ENCODE data around the gene SYT2.

SYT2 gene

DNA sequence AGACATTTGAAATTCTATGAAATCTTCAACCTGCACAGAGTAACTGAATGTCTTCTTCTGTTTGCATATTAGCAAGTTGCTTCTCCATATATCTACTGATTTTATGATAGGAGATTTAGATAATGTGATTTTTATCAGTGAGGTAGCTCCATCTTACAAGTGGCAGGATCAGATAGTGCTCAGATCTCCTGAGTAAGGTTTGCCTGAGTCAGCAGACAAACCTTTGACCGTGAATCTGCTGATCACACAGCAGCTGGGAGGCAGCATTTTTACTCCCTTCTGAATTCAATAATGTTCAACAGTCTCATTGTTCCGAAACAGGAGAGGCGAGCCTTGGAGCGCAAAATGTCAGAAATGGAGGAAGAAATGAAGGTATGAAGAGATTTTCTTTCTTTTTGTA lies 141.4 kb downstream of the SYT2 start:
- in situ Hi-C loops (cut with MboI; ENCODE audit: low sequenced_read_pairs, unreplicated experiment): loop anchor here (10.0 kb wide), 1 partner anchor 64 kb away; no protein-coding TSS in a partner anchor
- DNase-seq (ENCODE audit: low spot score): no peak
- TF ChIP-seq, protein P1, sequence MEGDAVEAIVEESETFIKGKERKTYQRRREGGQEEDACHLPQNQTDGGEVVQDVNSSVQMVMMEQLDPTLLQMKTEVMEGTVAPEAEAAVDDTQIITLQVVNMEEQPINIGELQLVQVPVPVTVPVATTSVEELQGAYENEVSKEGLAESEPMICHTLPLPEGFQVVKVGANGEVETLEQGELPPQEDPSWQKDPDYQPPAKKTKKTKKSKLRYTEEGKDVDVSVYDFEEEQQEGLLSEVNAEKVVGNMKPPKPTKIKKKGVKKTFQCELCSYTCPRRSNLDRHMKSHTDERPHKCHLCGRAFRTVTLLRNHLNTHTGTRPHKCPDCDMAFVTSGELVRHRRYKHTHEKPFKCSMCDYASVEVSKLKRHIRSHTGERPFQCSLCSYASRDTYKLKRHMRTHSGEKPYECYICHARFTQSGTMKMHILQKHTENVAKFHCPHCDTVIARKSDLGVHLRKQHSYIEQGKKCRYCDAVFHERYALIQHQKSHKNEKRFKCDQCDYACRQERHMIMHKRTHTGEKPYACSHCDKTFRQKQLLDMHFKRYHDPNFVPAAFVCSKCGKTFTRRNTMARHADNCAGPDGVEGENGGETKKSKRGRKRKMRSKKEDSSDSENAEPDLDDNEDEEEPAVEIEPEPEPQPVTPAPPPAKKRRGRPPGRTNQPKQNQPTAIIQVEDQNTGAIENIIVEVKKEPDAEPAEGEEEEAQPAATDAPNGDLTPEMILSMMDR (IDR thresholded peaks at IDR 0.05; ENCODE audit: borderline replicate concordance, control extremely low read depth, extremely low read depth, insufficient read depth, missing control alignments): no peak

DNA sequence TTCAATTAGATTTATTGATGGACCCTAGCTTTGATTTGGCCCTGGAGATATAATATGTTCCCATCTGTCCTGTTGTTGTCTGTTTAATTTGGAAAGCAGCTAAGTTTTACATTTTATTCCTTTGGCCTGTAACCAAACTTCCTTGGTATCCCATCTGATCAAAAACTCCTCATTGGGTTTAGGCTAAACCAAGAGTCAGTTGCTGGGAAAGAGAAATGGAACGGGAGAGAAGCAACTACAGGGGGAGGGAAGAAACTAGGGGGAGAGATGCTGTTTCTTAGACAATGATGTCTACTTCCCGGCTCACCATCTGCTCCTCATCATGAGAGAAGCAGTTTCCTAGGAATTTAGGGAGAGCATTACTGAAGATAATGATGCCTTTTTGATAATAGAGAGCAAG lies 141.8 kb downstream of the SYT2 start:
- DNase-seq (ENCODE audit: low spot score): no peak
- in situ Hi-C loops (cut with MboI; ENCODE audit: low sequenced_read_pairs, unreplicated experiment): loop anchor here (10.0 kb wide), 1 partner anchor 64 kb away; no protein-coding TSS in a partner anchor

DNA sequence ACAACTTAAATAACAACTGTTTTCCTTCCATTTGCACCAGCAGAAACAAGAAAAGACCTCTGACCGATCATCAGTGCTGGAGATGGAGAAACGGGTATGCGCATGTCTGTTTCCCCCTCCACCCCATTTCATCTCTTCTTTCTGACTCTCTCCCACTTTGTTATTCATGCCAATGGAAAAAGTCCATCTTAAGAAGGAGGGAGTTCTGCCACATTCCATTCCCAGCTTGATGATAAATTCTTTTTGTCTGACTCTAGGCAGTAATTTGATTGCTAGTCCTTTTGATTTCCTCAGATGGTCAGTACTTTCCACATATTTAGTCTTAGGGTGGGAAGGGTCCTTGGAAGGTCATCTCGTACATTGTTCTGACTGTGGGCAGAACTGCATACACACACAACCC lies 142.5 kb downstream of the SYT2 start:
- no peak for DNase-seq (ENCODE audit: low spot score)
- in situ Hi-C loops (cut with MboI; ENCODE audit: low sequenced_read_pairs, unreplicated experiment): loop anchor here (10.0 kb wide), 1 partner anchor 63 kb away; no protein-coding TSS in a partner anchor

More for the DNA sequence above, 141.8 kb downstream of the SYT2 start:
- TF ChIP-seq, protein P1 (IDR thresholded peaks at IDR 0.05; ENCODE audit: borderline replicate concordance, control extremely low read depth, extremely low read depth, insufficient read depth, missing control alignments): no peak

DNA sequence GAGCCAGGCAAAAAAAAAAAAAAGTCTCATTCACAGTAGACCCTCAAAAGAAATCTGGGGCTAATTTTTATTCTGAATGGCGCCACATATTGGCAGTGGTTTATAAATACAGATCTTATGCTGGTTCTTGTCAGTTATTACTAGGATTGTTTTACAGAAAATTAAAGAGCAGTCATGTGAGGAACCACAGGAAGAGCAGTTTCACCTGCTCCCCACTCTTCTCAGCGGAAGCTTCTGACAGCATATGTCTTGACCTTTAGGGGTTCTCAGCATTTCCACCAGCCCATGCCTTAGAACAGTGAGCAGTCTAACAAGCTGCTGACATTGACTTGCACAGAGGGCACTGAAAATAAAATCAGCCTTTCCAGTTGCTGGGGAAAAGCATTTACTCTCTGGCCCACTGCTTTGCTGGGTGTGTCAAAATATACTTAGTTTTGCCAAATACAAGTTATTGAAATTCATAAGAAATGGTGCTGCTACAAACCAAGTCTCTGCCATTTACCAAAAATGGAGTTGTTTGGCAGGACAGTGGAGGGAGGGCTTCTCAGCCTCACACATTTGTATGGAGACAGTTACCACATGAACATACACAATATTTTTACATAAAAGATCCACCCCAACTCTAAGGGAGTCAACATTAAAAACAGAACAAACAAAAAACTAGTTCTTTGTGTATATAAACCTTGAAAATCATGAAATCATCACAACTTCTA lies 144.2 kb downstream of the SYT2 start:
- TF ChIP-seq, protein P1 (IDR thresholded peaks at IDR 0.05; ENCODE audit: borderline replicate concordance, control extremely low read depth, extremely low read depth, insufficient read depth, missing control alignments): no peak
- in situ Hi-C loops (cut with MboI; ENCODE audit: low sequenced_read_pairs, unreplicated experiment): loop anchor here (10.0 kb wide), 1 partner anchor 61 kb away; no protein-coding TSS in a partner anchor
- peak; percentile 49 for DNase-seq (ENCODE audit: low spot score)

More for the DNA sequence above, 142.5 kb downstream of the SYT2 start:
- TF ChIP-seq, protein P1 (IDR thresholded peaks at IDR 0.05; ENCODE audit: borderline replicate concordance, control extremely low read depth, extremely low read depth, insufficient read depth, missing control alignments): no peak

DNA sequence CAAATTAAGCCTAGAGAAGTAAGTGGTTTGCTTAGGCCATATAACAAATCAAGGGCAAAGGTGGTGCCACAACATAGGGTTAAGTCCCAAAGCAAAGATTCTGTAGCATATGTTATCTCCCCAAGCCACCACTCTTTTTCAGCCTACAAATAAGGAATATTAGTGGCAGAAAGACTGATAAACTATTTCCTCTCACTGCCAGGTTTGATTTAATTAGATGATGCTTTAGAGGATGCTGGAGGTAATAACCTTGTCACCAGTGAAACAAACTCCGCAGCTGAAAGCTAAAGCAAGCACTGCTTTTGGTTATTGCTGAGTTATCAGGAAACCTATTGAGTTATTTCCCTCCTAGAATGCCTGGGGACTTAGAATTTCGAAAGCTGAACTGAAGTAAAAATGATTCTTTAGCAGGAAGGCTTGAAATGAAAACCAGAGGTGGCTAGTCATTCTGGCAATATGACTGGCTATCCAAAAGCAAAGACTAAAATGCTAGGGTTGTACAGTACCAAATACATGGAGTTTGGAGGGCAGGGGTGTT lies 145.2 kb downstream of the SYT2 start:
- in situ Hi-C loops (cut with MboI; ENCODE audit: low sequenced_read_pairs, unreplicated experiment): loop anchor here (10.0 kb wide), 1 partner anchor 60 kb away; no protein-coding TSS in a partner anchor
- TF ChIP-seq, protein P1 (IDR thresholded peaks at IDR 0.05; ENCODE audit: borderline replicate concordance, control extremely low read depth, extremely low read depth, insufficient read depth, missing control alignments): no peak
- DNase-seq (ENCODE audit: low spot score): no peak

DNA sequence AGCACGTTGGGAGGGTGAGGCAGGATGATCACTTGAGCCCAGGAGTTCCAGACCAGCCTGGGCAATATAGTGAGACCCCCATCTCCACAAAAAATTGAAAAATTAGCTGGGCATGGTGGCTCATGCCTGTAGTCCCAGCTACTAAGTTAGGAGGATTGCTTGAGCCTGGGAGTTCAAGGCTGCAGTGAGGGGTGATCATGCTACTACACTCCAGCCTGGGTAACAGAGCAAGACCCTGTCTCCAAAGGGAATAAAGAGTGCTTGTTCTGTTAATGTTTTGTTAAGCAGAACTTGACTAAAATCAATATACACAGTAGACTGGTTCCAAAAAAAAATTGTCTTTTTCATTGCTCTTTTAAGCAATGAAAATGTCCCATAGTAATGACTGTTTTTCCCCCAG lies 146.4 kb downstream of the SYT2 start:
- DNase-seq (ENCODE audit: low spot score): no peak
- TF ChIP-seq, protein P1 (IDR thresholded peaks at IDR 0.05; ENCODE audit: borderline replicate concordance, control extremely low read depth, extremely low read depth, insufficient read depth, missing control alignments): no peak
- in situ Hi-C loops (cut with MboI; ENCODE audit: low sequenced_read_pairs, unreplicated experiment): loop anchor here (10.0 kb wide), 1 partner anchor 59 kb away; no protein-coding TSS in a partner anchor
